ENCODE measurements around the gene GBE1.
A peak's percentile ranks its signal among the peaks of the same experiment; 100 is the strongest.
"Not testable (repeated sequence)": the region's sequence is repeated elsewhere in the genome, so short reads cannot be mapped to it uniquely, and the experiment has no call there.

The GBE1 gene

GRCh38 chr3:81752604-81753003 lies 8.8 kb downstream of the GBE1 start:
- DNase-seq = no peak

DNA sequence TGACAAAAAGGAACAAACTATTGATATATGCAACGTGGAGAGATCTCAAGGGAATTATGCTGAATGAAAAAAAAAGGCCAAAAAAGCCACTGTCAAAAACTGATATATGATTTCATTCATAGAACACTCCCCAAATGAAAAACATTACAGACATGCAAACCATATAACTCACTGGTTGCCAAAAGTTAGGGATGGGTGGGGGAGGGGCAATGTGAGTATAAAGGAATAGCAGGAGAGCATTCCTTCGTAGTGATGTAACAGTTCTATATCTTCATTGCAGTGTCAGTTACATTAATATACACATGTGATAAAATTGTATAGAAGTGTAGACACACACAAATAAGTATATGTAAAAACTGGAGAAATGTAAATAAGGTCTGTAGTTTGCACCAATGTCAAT lies 12.2 kb downstream of the GBE1 start:
- no peak for DNase-seq

DNA sequence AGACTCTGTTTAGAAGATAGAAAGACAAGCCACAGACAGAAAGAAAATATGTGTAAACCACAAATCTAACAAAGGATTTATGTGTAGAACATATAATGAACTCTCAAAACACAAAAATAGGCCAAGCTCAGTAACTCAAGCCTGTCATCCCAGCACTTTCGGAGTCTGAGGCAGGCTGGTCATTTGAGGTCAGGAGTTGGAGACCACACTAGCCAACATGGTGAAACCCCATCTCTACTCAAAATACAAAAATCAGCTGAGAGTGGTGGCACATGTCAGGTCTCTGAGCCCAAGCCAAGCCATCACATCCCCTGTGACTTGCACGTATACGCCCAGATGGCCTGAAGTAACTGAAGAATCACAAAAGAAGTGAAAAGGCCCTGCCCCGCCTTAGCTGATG lies 14.2 kb downstream of the GBE1 start:
- not testable (repeated sequence) for DNase-seq

GRCh38 chr3:81744366-81744765 lies 17.1 kb downstream of the GBE1 start:
- DNase-seq = peak in 1 of 2 experiments; percentile 21

DNA sequence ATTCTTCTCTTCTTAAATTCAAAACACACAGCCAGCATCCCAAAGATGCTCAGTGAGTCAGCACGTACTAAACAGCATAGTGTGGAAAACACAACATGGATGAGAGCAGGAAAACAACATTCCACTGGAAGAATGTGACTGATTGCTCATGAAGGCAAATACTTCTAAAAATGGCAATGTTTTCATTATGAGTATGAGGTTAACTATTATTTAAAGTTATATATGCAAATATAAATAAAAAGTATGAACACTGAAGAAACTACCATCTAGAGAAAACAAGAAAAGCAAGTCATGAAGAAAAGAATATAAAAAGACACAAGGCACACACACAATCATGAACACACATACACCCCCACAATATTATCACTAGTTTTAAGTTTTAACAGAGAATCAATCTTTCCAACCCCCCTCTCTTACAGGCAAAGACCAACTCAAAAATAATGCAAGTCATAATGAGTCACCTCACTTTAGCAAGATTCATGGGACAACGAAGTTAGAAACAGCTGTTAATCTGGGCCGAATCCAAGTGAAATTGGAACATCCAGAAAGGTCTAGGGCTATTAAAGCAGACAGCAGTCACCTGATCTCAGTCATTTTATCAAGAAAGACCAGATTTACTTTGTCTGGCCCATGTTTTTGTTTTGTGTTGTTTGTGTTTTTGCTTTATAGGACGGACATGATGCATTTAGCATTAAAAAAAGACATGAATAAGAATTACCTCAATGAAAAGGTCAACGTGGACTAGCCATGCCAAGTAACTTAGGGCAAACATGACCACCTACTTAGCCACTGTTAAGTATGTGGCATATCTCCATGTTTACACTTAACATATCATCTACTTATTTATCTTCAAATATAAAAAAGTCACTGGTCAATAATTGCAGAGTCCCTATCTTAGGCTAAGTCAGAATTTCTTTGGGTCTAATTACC lies 18.1 kb downstream of the GBE1 start:
- DNase-seq = peak in 1 of 2 experiments; percentile 36

GRCh38 chr3:81742581-81742980 lies 18.9 kb downstream of the GBE1 start:
- DNase-seq = no peak

GRCh38 chr3:81741216-81741615 lies 20.2 kb downstream of the GBE1 start:
- no peak for DNase-seq

DNA sequence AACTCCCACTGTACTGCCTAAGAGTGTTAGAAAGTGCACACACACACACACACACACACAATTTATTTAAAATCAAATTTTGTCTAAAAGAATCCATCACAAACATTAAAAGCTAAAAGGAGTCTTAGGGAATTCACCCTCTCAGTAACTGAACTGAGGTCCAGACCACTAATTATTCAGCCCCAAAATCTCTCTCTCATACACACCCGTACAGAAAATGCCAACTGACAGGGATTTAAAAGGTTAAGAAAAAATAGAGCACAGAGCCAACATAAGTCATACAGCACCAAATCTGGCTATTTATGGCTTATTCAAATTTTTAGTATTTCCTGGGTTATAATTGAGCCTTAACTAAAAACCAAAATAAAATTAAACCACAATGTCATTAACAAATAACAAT lies 20.7 kb downstream of the GBE1 start:
- DNase-seq = no peak

DNA sequence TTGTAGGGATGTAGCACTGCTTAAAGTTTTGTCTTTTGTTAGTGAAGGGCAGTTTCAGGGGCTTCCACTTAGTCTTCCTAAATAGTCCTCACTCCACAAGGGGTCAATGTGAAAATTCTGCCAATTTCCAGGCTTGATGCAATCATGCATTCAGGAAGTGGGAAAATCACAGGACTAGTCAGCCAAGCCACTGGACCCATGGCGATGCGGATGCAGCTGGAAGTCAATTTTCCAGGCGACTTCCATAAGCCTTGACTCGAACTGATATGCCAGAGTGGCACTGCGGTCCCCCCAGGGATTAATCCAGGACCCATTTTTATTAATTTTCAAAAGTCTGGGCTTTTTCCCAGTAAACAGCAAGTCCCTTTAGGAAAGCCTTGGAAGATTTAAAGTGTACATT lies 26.1 kb downstream of the GBE1 start:
- no peak for DNase-seq

DNA sequence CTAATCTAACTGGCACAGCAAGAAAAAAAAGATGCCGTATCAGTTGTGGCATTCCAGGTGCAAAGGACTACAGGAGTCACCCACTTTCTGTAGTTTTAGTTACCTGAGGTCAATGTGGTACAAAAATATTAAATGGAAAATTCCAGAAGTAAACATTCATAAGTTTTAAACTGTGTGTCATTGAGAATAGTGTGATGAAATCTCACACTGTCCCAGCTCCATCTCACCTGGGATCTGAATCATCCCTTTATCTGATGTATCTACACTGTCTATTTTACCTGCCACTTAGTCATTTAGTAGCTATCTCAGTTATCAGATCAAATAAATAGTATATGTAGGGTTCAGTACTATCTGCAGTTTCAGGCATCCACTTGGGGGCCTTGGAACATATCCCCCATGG lies 26.7 kb downstream of the GBE1 start:
- DNase-seq = no peak

DNA sequence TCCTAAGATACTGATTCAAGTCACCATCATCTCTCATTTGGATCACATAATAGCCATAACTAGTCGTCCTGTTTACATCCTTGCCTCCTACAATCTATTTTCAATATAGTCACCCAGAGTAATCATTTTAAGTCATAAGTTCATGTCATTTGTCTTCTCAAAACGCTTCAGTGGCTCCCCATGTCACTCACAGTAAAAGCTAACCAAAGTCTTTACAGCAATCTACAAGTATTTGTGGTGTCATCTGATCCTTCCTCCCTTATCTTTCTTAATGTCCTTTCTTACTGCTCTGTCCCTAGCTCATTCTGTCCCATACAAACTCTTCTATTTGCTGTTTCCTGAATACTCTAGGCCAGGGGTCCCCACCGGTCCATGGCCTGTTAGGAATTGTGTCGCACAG lies 28.8 kb downstream of the GBE1 start:
- no peak for DNase-seq

DNA sequence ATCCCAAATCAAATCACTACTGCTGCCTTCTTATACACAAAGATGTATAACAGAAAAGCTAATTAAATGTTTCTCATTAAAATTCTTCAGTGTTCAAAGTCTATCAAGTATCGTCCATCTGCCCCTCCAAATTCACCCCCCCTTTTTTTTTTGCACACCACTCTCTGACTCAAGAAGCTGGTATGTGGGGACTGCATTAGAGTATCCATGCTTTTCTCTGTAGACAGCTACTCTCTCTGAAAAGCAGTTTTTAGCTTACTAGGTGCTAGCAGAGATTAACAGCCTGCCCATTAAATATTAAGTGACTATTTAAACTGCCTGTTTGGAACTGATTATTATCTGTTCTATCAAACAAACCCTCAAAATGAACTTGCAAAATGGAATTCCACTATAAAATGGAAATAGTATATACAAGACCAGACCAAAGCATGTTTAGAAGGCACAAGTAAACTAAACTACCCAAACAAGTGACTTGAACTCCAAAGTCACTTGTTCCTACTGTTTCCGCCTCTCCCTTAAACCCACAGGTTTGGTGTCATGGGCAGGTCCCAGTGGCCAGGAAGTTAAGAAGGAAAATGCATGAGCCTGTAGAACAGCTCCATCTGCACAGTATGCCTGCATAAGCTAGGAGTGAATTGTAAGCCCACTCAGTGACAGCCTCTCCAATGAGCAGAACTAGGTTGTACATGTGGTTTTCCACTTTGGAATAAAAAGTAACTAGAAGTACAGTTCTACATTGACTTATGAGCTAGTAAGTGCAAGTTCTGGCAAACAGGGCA lies 32.5 kb downstream of the GBE1 start:
- DNase-seq = no peak

GRCh38 chr3:81726735-81727134 lies 34.7 kb downstream of the GBE1 start:
- DNase-seq = no peak

GRCh38 chr3:81726132-81726531 lies 35.3 kb downstream of the GBE1 start:
- no peak for DNase-seq

- no peak for DNase-seq
Measured at GRCh38 chr3:81723732-81724313, 37.6 kb downstream of the GBE1 start.

DNA sequence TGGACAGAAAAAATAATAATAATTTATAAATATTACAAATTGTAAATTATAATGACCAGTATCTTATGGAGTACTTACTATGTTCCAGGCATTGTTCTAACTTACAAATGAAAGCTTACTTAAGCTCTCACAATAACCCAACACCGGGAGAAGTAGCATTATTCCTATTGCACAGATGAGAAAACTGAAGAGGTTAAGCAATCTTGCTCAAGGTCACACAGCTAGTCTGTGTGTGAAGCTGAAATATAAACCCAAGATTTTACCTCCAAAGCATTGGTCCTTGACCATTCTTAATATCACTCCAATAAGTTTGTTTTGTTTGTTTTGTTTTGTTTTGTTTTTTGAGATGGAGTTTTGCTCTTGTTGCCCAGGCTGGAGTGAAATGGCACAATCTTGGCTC lies 43.1 kb downstream of the GBE1 start:
- DNase-seq = no peak

DNA sequence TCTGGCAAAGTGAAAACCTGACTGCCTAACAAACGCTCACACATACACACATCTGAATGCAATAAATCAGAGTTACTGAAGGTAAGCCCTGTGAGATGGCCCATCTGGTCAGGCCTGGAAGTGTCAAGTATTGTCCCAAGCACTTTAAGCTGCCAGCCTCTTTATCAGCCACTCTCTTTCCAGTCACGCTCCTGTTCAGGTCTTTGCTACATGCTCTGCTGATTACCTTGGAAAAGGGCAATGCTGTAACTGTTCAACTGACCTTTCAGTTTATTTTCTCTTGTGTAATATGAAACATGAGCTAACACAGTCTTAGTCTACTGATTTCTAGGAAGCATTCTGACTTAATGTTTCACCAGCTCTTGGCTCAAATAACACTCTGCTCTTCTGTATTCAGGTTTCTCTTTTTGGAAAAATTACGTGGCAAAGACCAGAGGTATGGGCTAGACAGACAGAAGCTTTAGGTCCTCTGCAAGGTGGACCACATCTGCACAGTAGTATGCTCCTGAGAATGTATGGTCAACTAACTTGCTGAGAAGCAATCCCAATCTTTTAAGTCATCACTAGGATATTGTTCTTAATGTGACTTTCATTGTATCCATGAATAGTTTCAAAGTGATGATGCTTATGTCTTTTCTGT lies 44.5 kb downstream of the GBE1 start:
- peak; percentile 11 to 28 for DNase-seq

GRCh38 chr3:81713031-81713430 lies 48.4 kb downstream of the GBE1 start:
- no peak for DNase-seq

- DNase-seq = no peak
Measured at GRCh38 chr3:81709606-81710005, 51.8 kb downstream of the GBE1 start.

DNA sequence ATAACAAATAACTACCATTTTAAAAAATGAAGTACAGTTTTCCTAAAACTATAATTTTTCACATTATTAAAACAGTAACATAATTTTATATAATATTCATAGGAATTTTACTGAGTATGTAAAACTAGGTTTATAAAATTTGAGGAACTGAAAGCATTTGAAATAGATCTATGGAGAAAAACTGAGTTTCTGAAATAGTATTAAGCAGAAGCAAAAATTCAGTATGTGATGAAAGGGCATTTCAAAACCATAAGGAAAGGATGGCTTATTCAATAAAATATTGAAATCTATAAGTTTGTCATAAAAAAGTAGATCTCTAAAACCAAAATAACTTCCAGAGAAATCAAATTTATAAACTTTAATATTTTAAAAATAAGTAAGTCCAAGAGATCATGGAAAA lies 53.4 kb downstream of the GBE1 start:
- DNase-seq = peak in 1 of 2 experiments; percentile 18

- DNase-seq = no peak
Measured at GRCh38 chr3:81702126-81702525, 59.3 kb downstream of the GBE1 start.

DNA sequence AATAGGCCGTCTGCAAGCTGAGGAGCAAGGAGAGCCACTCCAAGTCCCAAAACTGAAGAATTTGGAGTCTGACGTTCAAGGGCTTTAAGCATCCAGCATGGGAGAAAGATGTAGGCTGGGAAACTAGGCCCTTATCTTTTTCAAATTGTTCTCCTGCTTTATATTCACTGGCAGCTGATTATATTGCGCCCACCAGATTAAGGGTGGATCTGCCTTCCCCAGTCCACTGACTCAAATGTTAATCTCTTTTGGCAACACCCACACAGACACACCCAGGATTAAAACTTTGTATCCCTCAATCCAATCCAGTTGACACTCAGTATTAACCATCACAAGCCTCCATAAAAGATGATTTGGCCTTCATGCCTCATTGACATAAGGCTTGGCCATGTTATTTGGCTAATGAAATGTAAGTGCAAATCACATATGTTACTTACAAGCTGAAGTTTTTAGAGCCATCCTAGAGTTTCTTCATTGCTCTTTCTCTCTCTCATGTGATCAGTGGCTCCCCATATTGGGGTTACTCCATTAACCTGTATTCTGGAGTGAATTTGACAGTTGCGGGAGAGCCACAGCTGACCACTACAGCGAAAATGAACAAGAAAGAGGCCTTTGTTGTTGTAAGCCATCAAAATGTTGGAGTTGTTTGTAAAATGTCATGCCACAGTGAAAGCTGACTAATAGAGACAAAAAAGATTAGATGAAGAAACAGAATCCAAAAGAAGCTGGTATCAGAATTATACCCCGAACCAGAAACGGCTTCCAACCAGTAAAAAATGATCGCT lies 61.7 kb downstream of the GBE1 start:
- DNase-seq = no peak
